ENCODE measurements around the gene BEX3. TPM values are rescaled to one million over a fixed set of nuclear protein-coding genes. Genes with fewer than 3 reads are reported as not detected.

Gene BEX3
- total RNA-seq, 1 experiment from 2014 or later = 367 TPM

DNA sequence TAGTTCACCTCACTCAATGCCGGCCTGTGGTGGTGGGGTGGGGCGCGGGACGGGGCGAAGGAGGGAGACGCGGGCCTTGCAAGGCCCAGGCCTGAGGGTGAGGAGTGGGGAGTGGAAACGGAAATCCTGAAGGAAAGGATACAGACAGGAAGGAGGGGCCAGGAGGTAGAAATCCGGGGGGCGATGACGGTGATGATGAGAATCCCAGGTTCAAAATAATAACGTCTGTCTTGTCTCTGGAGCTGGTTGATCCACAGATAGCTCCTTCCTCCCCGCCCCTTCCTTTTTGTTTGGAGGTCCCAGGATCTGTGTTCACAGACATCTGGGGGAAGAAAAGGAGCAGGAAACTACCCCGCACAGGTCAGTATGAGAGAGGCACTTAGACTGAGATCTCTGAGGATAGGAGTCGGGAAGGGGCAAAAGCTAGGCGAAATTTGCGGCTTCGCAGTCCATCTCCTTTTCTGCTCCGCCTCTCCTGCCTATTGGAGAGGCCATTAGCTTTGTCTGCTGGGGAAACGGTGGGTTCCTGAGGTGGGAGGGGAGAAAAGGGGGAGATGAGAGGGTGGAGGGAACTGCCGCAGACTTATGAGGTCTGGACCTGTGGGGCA lies 45.6 kb upstream of the BEX3 start:
- Histone ChIP-seq H3K27me3 (replicated peaks; ENCODE audit: control insufficient read depth, insufficient read depth, low read length) (no peaks in the 10 kb centered on the region), H3K36me3 (ENCODE audit: control insufficient read depth, insufficient read depth, low read length) (no peaks in the 10 kb centered on the region), H3K9me3 (no peaks in the 10 kb centered on the region), H3K4me3 (ENCODE audit: low read depth, low read length) (no peak overlapping the region), H3K4me1 (no peaks in the 10 kb centered on the region)
- intact Hi-C loops (cut with micrococcal nuclease; ENCODE audit: unreplicated experiment) = no loop called here
- H3K9me3 Mint-ChIP-seq (ENCODE audit: unreplicated experiment) = no peaks in the 10 kb centered on the region
- H3K4me1 Mint-ChIP-seq (ENCODE audit: low read depth, unreplicated experiment) = no peaks in the 10 kb centered on the region
- DNase-seq = no peak
- TF ChIP-seq CTCF (IDR thresholded peaks at IDR 0.05; ENCODE audit: insufficient read depth in 1 of 2, low read depth in 1 of 2, low read length in 1 of 2, severe bottlenecking in 1 of 2, unreplicated experiment in 1 of 2) = no peak
- ChIA-PET POLR2A (no interaction called here), CTCF (interaction anchor here (1.0 kb wide), 1 partner anchor 133 kb away, joined by 4 read pairs; no protein-coding TSS in a partner anchor)
- H3K36me3 Mint-ChIP-seq (ENCODE audit: insufficient read depth, unreplicated experiment) = no peaks in the 10 kb centered on the region
- H3K4me3 Mint-ChIP-seq (ENCODE audit: unreplicated experiment) = no peak overlapping the region
- BruUV-seq (replicated peaks) = no TSS peak
- H3K27ac Mint-ChIP-seq (ENCODE audit: unreplicated experiment) = no peak overlapping the region
- H3K27me3 Mint-ChIP-seq (ENCODE audit: insufficient read depth, unreplicated experiment) = no peaks in the 10 kb centered on the region

- Mint-ChIP-seq H3K4me3 (ENCODE audit: unreplicated experiment) (no peak overlapping the region), H3K36me3 (ENCODE audit: insufficient read depth, unreplicated experiment) (no peaks in the 10 kb centered on the region), H3K4me1 (ENCODE audit: low read depth, unreplicated experiment) (peaks cover 6% of the 10 kb centered on the region), H3K27me3 (ENCODE audit: insufficient read depth, unreplicated experiment) (no peaks in the 10 kb centered on the region), H3K27ac (ENCODE audit: unreplicated experiment) (no peak overlapping the region), H3K9me3 (ENCODE audit: unreplicated experiment) (no peaks in the 10 kb centered on the region)
- H3K9me3 ChIP-seq = no peaks in the 10 kb centered on the region
- H3K36me3 ChIP-seq (ENCODE audit: control insufficient read depth, insufficient read depth, low read length) = no peaks in the 10 kb centered on the region
- H3K4me3 ChIP-seq (ENCODE audit: low read depth, low read length) = no peak overlapping the region
- no peaks in the 10 kb centered on the region for H3K4me1 ChIP-seq
- no TSS peak for BruUV-seq (replicated peaks)
- CTCF ChIA-PET = no interaction called here
- no peak for TF ChIP-seq CTCF (IDR thresholded peaks at IDR 0.05; ENCODE audit: insufficient read depth in 1 of 2, low read depth in 1 of 2, low read length in 1 of 2, severe bottlenecking in 1 of 2, unreplicated experiment in 1 of 2)
- no peak for DNase-seq
- POLR2A ChIA-PET = no interaction called here
- no peaks in the 10 kb centered on the region for H3K27me3 ChIP-seq (replicated peaks; ENCODE audit: control insufficient read depth, insufficient read depth, low read length)
- intact Hi-C loops (cut with micrococcal nuclease; ENCODE audit: unreplicated experiment) = no loop called here
These were observed 37.7 kb upstream of the BEX3 start for GRCh38 chrX:103338663-103339062.

DNA sequence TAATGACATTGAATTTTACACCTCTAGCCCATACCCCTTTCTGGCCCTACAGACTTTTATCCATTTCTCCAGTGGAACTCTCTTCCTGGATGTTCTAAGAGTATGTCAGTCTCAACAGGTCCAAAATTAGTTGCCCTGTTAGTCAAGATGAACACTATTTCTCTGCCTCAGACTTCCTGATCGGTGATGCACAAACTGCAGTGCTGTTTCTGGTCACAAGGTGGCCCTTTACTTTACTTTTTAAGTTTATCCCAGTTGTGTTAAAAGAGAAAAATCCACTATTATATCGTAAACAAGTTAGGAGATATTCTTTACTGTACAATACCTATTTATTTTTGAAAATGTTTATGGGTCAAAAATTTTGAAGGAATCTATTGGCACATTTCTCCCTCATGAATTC lies 33.2 kb upstream of the BEX3 start:
- no peaks in the 10 kb centered on the region for H3K9me3 ChIP-seq
- peaks cover 6% of the 10 kb centered on the region for H3K4me1 Mint-ChIP-seq (ENCODE audit: low read depth, unreplicated experiment)
- peaks cover 2% of the 10 kb centered on the region for H3K36me3 Mint-ChIP-seq (ENCODE audit: insufficient read depth, unreplicated experiment)
- H3K4me1 ChIP-seq = no peaks in the 10 kb centered on the region
- TF ChIP-seq CTCF (IDR thresholded peaks at IDR 0.05; ENCODE audit: insufficient read depth in 1 of 2, low read depth in 1 of 2, low read length in 1 of 2, severe bottlenecking in 1 of 2, unreplicated experiment in 1 of 2) = peak; percentile 37 to 67
- ChIA-PET POLR2A (no interaction called here), CTCF (interaction anchor here (0.7 to 1.0 kb wide), 2 partner anchors 13 to 122 kb away, joined by 3 to 6 read pairs; partner anchors contain the start of gene TCEAL9)
- intact Hi-C loops (cut with micrococcal nuclease; ENCODE audit: unreplicated experiment) = loop anchor here (1.0 to 5.0 kb wide), 3 partner anchors 34 to 121 kb away; partner anchors contain the start of gene BEX3
- no TSS peak for BruUV-seq (replicated peaks)
- H3K27ac Mint-ChIP-seq (ENCODE audit: unreplicated experiment) = no peak overlapping the region
- H3K4me3 Mint-ChIP-seq (ENCODE audit: unreplicated experiment) = no peak overlapping the region
- no peaks in the 10 kb centered on the region for H3K27me3 Mint-ChIP-seq (ENCODE audit: insufficient read depth, unreplicated experiment)
- no peak overlapping the region for H3K4me3 ChIP-seq (ENCODE audit: low read depth, low read length)
- DNase-seq = peak; percentile 37
- no peaks in the 10 kb centered on the region for H3K36me3 ChIP-seq (ENCODE audit: control insufficient read depth, insufficient read depth, low read length)
- H3K9me3 Mint-ChIP-seq (ENCODE audit: unreplicated experiment) = no peaks in the 10 kb centered on the region
- H3K27me3 ChIP-seq (replicated peaks; ENCODE audit: control insufficient read depth, insufficient read depth, low read length) = no peaks in the 10 kb centered on the region
